ENCODE measurements around the gene SLC6A18. TPM values are rescaled to one million over a fixed set of nuclear protein-coding genes. Genes with fewer than 3 reads are reported as not detected.

The SLC6A18 gene
- total RNA-seq, 2 donors from 2014 or later = not detected

- Histone ChIP-seq H3K27me3 (no peaks in the 10 kb centered on the region), H3K4me3 (no peak overlapping the region), H3K36me3 (no peaks in the 10 kb centered on the region), H3K27ac (no peak overlapping the region), H3K4me1 (no peaks in the 10 kb centered on the region), H3K9me3 (no peaks in the 10 kb centered on the region)
- no peak for TF ChIP-seq CTCF (IDR thresholded peaks at IDR 0.05)
- DNase-seq (ENCODE audit: low spot score) = no peak
These were observed 25.3 kb upstream of the SLC6A18 start for GRCh38 chr5:1199649-1200494.

- H3K36me3 ChIP-seq = no peaks in the 10 kb centered on the region
- no peak overlapping the region for H3K4me3 ChIP-seq
- no peaks in the 10 kb centered on the region for H3K9me3 ChIP-seq
- no peaks in the 10 kb centered on the region for H3K4me1 ChIP-seq
- H3K27ac ChIP-seq = no peak overlapping the region
- no peak for TF ChIP-seq CTCF (IDR thresholded peaks at IDR 0.05)
- no peak for DNase-seq (ENCODE audit: low spot score)
- no peaks in the 10 kb centered on the region for H3K27me3 ChIP-seq
These were observed 24.5 kb upstream of the SLC6A18 start for GRCh38 chr5:1200495-1201326.

- no peak within 1 kb of the TSS for H3K27ac ChIP-seq
- H3K4me3 ChIP-seq = no peak within 1 kb of the TSS
- H3K4me1 ChIP-seq = no peaks in the 10 kb centered on the region
- DNase-seq (ENCODE audit: low spot score) = no peak
- no peaks in the 10 kb centered on the region for H3K36me3 ChIP-seq
- no peaks in the 10 kb centered on the region for H3K27me3 ChIP-seq
- no peaks in the 10 kb centered on the region for H3K9me3 ChIP-seq
- no peak for TF ChIP-seq CTCF (IDR thresholded peaks at IDR 0.05)
These were observed 23.7 kb upstream of the SLC6A18 start, which contains the start of gene SLC6A19 for GRCh38 chr5:1201327-1202025. SLC6A19 (plus strand) TSS chr5:1201595; CDS start chr5:1201651, 56 bp downstream.

GRCh38 chr5:1202026-1202797 lies 23.0 kb upstream of the SLC6A18 start:
- Histone ChIP-seq H3K4me1 (no peaks in the 10 kb centered on the region), H3K36me3 (no peaks in the 10 kb centered on the region)

More at GRCh38 chr5:1202026-1202797, 23.0 kb upstream of the SLC6A18 start:
- no peak for TF ChIP-seq CTCF (IDR thresholded peaks at IDR 0.05)
- no peaks in the 10 kb centered on the region for H3K9me3 ChIP-seq
- no peak overlapping the region for H3K27ac ChIP-seq
- no peaks in the 10 kb centered on the region for H3K27me3 ChIP-seq
- H3K4me3 ChIP-seq = no peak overlapping the region
- no peak for DNase-seq (ENCODE audit: low spot score)
